Sciatic nerve (tissue), 2 donors: ENCODE data around the gene EDEM2. TPM values are rescaled to one million over a fixed set of nuclear protein-coding genes. Genes with fewer than 3 reads are reported as not detected.
"Not testable (repeated sequence)": the region's sequence is repeated elsewhere in the genome, so short reads cannot be mapped to it uniquely, and the experiment has no call there.

Experiments used
- ATAC-seq: fragments of 200-7000 bp; cut with Tn5 transposase; one replicate; pipeline ENCODE4 v1.9.1; 2020; ENCODE audit warnings: mild to moderate bottlenecking, moderate library complexity
- DNase-seq: peaks from one replicate; pipeline ENCODE4 v3.0.0-alpha.2; 2020; ENCODE audit warnings: low spot score
- intact Hi-C: fragments of 100-400 bp; cut with DNase I; formaldehyde crosslinking; loops from one replicate; pipeline ENCODE4 v1.14.2; 2022
- total RNA-seq: library from RNA; stranded (reverse); fragmentation: NEBNext Ultra II Directional; extraction: Animal tissue kit (Norgen Biotek cat#: 25700); gene quantifications from one replicate; pipeline ENCODE4 v1.2.1, GENCODE V29; 2021
- donor health status: DM: no; HTN: no; CAD: no.
- donor health status: DM: no; HTN: no; CAD: no.

Gene EDEM2
- total RNA-seq, 1 donor from 2014 or later: 15.4 TPM

- DNase-seq: no peak
- intact Hi-C loops: no loop called here
- ATAC-seq: peak; percentile 59
Observed at GRCh38 chr20:35134880-35135279, 12.3 kb downstream of the EDEM2 start.

- DNase-seq (peak; percentile 61), ATAC-seq (peak; percentile 61)
- intact Hi-C loops: no loop called here
Observed at GRCh38 chr20:35134472-35134871, 12.7 kb downstream of the EDEM2 start.

- no peak for ATAC-seq
- intact Hi-C loops: no loop called here
- no peak for DNase-seq
Observed at GRCh38 chr20:35133735-35134134, 13.4 kb downstream of the EDEM2 start.

- no peak for DNase-seq
- intact Hi-C loops: no loop called here
- no peak for ATAC-seq
Observed at GRCh38 chr20:35133031-35133430, 14.1 kb downstream of the EDEM2 start.

- no peak for ATAC-seq
- intact Hi-C loops: no loop called here
- no peak for DNase-seq
Observed at GRCh38 chr20:35131934-35132333, 15.2 kb downstream of the EDEM2 start.

- intact Hi-C loops: no loop called here
Observed at GRCh38 chr20:35129647-35130069, 17.5 kb downstream of the EDEM2 start.

GRCh38 chr20:35125753-35126152 is 21.4 kb downstream of the EDEM2 start:
- intact Hi-C loops: no loop called here
- DNase-seq (no peak), ATAC-seq (no peak)

More at GRCh38 chr20:35129647-35130069, 17.5 kb downstream of the EDEM2 start:
- ATAC-seq (no peak), DNase-seq (no peak)

GRCh38 chr20:35122756-35123405 is 24.3 kb downstream of the EDEM2 start:
- intact Hi-C loops: no loop called here
- ATAC-seq (no peak), DNase-seq (no peak)

- ATAC-seq: no peak
Observed at GRCh38 chr20:35121186-35121585, 25.9 kb downstream of the EDEM2 start.

GRCh38 chr20:35120012-35120701 is 27.0 kb downstream of the EDEM2 start:
- intact Hi-C loops: no loop called here
- DNase-seq (no peak), ATAC-seq (no peak)

More at GRCh38 chr20:35121186-35121585, 25.9 kb downstream of the EDEM2 start:
- DNase-seq: no peak
- intact Hi-C loops: no loop called here

- ATAC-seq: peak; percentile 52
- intact Hi-C loops: no loop called here
Observed at GRCh38 chr20:35117629-35118028, 29.5 kb downstream of the EDEM2 start.

GRCh38 chr20:35117196-35117595 is 29.9 kb downstream of the EDEM2 start:
- DNase-seq (no peak), ATAC-seq (peak; percentile 89)
- intact Hi-C loops: no loop called here

More at GRCh38 chr20:35117629-35118028, 29.5 kb downstream of the EDEM2 start:
- DNase-seq: no peak

- intact Hi-C loops: no loop called here
- DNase-seq: no peak
- peak; percentile 31 for ATAC-seq
Observed at GRCh38 chr20:35116258-35116657, 30.9 kb downstream of the EDEM2 start.

GRCh38 chr20:35115606-35116005 is 31.5 kb downstream of the EDEM2 start:
- no peak for DNase-seq
- intact Hi-C loops: no loop called here
- no peak for ATAC-seq

- not testable (repeated sequence) for ATAC-seq
Observed at GRCh38 chr20:35112276-35112675, 34.9 kb downstream of the EDEM2 start.

GRCh38 chr20:35111141-35111888 is 35.8 kb downstream of the EDEM2 start:
- intact Hi-C loops: no loop called here
- ATAC-seq: no peak
- no peak for DNase-seq

More at GRCh38 chr20:35112276-35112675, 34.9 kb downstream of the EDEM2 start:
- intact Hi-C loops, DNase-seq: not testable (repeated sequence)

GRCh38 chr20:35108921-35109320 is 38.2 kb downstream of the EDEM2 start:
- no peak for DNase-seq
- intact Hi-C loops: no loop called here

GRCh38 chr20:35106827-35107380 is 40.2 kb downstream of the EDEM2 start:
- ATAC-seq: no peak
- no peak for DNase-seq
- intact Hi-C loops: no loop called here

More at GRCh38 chr20:35108921-35109320, 38.2 kb downstream of the EDEM2 start:
- no peak for ATAC-seq

- ATAC-seq (no peak), DNase-seq (no peak)
- intact Hi-C loops: no loop called here
Observed at GRCh38 chr20:35104685-35105295, 42.3 kb downstream of the EDEM2 start.
